NCI-H345 (cell line): ENCODE measurements around the gene LAMC1.

ENCODE experiments used
- DNase-seq: peaks from one replicate; lab custom pipeline; 2025; lab: John Stamatoyannopoulos, UW

Gene LAMC1

DNA sequence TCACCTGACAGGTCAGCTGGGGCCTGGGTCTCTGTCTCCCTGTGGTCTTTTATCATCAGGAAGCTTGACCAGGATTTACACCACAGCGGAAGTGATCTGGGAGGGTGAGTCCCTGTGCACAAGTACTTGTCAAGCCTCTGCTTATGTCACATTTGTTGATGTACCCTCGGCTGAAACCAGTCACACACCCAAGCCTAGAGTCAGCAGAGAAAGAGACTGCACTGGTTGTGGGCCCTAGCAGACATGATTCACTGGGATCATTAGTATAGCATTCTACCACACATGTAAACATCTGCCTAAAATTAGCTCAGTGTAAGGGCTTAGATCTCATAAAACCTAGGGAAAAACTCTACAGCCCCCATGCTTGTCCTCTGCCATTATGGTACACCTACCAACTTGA lies 83.5 kb downstream of the LAMC1 start:
- no peak for DNase-seq

DNA sequence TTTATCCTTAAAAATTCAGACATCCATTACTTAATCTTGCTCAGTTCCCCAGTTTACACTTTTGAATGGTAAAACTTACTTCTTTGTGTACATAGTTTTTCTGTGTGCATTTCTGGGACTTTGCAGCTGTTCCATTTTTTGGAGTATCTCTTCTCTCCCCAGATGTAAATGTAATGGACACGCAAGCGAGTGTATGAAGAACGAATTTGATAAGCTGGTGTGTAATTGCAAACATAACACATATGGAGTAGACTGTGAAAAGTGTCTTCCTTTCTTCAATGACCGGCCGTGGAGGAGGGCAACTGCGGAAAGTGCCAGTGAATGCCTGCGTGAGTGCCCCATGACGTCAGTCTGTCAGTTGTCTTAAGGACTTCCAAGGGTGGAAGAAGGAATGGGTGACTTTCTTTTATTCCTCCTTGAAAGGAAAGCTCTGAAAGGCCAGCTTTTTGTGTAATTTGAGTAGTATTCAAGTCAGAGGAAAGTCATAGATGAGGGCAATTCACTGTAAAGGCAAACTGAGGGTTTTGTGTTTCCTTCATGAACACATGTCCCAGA lies 87.2 kb downstream of the LAMC1 start:
- no peak for DNase-seq

DNA sequence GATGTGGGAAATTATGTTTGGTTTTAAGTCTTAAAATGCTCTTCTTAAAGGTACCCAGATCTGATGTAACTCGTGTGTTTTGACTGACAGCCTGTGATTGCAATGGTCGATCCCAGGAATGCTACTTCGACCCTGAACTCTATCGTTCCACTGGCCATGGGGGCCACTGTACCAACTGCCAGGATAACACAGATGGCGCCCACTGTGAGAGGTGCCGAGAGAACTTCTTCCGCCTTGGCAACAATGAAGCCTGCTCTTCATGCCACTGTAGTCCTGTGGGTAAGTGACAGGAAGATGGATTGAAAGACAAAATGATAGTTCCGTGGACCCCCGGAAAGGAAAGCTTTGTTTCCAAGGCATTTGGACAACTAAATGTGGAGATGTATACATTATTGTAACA lies 91.2 kb downstream of the LAMC1 start:
- no peak for DNase-seq

DNA sequence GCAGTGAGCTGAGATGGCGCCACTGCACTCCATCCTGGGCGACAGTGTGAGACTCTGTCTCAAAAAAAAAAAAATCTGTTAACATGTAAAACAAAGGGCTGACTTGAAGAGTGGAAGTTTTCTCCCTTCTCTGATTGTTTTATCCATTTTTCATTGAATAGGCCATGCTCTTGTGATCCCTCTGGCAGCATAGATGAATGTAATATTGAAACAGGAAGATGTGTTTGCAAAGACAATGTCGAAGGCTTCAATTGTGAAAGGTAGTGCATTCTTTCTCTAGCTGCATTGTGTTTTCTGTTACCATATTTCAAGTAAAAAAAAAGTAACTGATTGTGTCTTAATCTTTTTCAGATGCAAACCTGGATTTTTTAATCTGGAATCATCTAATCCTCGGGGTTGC lies 93.2 kb downstream of the LAMC1 start:
- no peak for DNase-seq

DNA sequence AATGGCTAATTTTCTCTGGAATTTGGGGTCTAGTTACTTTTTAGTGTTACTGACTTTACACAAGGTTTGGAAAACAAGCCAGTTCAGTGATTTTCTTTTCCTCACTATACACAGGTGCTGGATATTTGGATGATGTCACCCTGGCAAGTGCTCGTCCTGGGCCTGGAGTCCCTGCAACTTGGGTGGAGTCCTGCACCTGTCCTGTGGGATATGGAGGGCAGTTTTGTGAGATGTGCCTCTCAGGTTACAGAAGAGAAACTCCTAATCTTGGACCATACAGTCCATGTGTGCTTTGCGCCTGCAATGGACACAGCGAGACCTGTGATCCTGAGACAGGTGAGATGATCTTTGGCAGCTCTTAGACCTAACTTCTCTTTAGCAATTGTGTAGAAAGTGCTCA lies 98.4 kb downstream of the LAMC1 start:
- DNase-seq: no peak

DNA sequence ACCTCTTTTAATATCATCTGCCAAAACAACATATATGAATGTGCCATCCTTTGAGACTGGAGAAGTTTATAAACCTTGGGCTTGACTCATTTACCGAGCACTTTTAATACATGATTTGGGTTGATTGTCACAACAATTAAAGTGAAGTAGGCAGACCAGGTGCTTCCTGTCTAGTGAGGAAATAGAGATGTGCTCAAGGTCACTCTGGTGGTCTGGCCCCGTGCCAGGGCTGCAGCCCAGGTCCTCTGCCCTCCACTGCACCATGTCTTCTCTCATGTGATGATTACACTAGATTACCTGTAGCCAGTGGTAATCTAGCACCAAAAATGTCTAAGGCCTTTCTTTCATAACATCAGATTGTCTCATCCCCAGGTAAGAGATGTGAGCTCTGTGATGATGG lies 101.0 kb downstream of the LAMC1 start:
- peak; percentile 5 for DNase-seq

DNA sequence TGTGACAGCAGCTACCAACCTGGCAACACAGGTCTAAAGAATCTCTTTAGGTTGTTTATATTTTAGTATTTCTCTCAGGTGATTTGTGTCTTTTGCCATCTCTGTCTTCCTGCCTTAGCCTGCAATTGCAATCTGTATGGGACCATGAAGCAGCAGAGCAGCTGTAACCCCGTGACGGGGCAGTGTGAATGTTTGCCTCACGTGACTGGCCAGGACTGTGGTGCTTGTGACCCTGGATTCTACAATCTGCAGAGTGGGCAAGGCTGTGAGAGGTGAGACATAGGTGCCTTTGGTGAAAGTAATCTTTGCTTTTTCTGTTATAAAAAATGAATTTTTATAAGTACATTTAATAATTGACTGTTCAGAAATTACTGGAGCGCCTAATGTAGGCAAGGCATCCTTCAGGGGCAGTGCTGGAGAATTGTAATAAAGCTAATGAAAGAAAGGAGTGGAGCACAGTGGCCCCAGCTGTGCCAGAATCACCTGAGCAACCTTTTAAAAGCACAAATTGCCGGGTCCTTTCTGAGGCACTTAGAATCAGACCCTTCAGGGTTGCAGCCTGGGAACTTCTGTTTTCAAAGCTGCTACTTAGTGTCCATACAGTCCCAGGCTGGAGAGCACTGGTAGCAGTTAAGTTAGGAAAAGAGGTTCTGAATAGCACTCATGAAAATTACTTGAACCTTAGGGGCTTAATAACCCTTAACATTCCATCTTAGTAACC lies 102.2 kb downstream of the LAMC1 start:
- DNase-seq: no peak

DNA sequence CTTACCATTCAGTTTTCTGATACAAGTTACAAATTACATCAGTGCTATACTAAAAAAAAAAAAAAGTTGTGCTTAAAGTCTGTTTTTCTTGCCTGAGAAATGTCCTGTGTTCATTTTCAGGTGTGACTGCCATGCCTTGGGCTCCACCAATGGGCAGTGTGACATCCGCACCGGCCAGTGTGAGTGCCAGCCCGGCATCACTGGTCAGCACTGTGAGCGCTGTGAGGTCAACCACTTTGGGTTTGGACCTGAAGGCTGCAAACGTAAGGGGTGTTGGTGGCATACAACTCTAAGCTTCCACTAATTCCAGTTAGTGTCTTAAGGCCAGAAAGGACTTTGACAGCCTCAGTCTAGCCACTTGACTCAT lies 102.8 kb downstream of the LAMC1 start:
- no peak for DNase-seq

DNA sequence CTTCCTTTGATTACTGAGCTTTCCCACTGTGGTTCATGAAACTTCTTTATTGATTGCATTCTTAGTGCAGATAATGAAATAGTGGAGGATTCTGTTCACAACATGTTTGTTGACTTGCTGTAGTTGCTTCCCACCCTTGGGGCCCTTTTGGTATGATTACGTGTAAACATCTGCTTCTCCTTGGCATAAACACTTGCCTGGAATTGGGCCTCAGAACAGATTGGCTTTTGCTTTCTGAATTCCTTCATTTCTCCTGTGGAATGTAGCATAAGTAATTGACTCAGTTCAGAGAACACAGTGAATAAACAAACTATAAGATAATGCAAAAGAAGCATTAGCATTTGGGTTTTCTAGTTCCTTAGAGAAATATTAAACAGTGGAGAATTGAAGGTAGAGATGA lies 103.3 kb downstream of the LAMC1 start:
- no peak for DNase-seq

DNA sequence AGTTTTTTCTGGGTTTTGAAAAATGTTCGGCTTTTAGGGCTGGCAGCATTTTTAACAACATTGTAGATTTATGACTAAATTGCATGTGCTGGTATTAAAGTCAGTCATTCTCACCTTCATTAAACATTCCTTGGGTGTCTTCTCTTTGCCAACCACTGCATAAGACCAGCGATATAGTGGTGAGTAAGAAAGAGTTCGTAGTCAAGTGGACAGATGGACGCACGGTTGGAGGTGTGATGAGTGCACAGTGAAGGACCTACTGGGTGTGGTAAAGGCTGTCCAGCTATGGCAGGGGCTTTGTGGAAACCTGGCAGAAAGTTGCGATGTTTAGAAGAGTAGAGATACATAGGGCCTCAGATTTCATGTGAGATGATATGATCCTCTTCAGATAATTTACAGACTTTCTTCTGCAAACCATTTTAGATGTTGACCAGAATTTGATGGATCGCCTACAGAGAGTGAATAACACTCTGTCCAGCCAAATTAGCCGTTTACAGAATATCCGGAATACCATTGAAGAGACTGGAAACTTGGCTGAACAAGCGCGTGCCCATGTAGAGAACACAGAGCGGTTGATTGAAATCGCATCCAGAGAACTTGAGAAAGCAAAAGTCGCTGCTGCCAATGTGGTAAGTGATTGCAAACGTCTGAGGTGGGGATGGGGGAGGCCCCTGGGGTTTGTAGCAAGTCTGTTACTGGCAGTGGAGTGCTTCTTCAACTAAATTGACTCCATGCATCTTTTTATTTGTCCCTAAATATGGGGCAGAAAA lies 106.9 kb downstream of the LAMC1 start:
- no peak for DNase-seq

DNA sequence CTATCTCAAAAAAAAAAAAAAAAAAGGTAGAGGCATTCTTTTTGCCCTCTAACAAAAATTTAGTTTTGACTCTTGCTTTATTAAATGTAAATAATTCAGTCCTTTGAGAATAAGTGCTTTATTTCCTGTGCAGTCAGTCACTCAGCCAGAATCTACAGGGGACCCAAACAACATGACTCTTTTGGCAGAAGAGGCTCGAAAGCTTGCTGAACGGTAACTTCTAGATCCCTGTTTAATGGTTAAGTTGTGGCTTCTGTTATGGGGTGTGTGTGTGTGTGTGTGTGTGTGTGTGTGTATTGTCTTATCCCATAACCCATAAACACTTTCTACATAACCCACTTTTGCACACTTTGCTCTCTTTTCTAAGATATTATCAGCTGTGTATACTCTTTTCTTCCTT lies 107.9 kb downstream of the LAMC1 start:
- no peak for DNase-seq

DNA sequence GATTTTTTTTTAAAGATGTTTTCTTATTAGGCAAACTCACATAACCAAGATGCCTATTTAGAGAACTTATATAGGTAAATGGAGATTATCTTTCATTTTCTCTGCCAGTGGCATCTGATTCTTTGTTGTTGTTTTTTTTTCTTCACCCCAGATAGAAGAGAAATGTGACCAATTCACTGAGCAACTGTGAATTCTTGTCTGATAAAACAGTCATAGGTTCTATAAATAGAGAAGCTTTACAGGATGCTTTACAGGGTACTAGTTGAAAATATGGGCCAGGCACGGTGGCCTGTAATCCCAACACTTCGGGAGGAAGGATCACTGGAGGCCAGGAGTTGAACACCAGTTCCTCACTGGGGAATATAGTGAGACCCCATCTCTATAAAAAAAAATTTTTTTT lies 112.1 kb downstream of the LAMC1 start:
- DNase-seq: no peak

DNA sequence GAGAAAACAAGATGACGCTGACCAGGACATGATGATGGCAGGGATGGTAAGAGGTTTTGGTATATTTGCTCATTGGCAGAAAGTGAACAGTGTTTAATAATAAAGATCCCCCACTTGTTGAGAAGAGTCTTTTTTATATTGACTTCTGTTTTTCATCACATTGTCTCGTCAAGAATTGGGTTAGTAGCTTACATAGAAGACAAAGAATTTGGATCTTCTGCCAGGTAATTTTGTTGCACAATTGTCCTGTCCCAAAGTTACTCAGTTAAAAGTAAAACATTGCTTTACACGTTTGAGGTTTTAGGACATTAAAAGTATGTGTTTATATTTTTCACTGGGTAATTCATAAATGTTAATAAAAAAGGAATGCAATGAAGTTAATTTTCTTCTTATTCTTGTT lies 114.6 kb downstream of the LAMC1 start:
- no peak for DNase-seq

DNA sequence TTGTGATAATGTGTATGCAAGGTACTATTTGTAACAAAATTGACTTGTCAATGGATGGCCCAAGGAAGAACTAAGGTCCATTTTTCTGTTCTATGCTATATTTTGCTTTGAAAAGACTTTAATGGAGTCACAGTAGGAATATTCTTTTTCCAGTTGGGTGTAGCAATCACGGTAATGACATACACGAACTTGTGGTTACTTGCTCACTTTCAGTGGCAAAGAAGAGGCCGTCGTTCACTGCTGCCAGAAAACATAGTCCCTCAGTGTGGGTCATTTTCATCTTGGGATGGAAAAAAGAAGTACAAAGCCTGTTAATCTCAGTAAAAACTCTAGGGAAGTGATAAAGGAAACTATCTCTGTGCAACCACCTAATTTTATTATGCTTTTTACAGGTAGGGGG lies 115.1 kb downstream of the LAMC1 start:
- DNase-seq: no peak

DNA sequence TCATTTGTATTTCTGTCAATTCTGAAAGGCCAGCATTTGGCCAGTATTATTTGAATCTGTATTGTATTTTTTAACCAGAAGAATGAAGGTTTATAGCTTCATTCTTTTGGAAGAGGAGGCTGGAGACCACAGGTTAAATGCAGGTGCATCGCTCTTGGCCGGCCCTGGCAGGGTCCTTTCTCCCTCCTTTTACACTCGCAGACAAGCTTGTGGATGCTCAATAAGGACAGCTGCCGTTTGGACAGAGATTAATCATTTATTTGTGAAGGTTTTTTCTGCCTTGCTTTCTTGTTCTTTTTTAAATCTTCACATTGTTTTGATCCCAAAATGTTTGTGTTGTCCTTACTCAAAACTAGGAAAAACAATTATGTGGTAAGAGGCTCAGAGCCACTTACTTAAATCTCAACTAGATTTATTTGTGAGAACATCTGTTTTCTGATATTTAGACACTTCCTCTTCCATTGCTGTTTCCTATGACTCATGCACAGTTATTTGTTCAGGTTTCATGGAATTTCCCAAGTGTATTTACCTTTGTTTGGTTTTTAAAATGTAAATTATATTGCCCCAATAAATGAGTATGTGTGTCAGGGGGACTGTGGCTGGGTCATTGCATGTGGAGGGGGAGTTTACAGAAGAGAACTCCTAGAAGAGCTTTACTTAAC lies 116.2 kb downstream of the LAMC1 start:
- no peak for DNase-seq

DNA sequence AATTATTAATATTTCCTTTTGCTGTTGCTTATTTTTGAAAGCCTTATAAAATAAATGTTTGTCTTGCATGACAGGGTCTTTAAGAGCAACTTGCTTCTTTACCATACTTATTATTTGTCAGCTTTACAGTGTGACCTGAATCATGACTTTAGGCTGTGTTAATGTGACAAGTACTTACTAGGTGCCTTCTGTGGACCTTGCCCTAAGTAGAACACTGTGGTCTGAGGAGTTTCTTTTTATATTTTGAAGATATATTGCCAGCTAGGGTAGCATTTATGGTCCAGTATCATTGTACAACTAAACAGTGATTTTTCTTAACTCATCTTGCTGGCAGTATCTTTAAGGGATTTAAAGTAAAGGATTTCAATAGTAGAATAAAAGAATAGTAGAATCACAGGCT lies 117.4 kb downstream of the LAMC1 start:
- no peak for DNase-seq

DNA sequence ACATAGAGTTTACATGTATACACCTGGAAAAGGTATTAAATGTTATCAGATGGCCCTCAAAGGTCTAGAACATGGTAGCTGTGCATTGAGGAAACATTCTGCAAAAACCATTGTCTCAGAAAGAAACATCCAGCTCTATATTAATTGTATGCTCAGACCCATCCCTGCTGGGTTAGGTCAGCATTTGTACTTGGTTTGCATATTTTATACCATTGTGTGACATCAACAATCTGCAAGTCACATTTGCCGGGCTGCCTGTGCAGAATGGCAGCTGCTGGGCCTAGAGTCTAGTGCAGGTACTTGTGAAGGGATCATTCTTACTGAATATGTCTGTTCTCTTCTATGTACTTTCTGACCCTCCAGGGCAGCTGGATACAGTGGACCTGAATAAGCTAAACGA lies 119.0 kb downstream of the LAMC1 start:
- DNase-seq: no peak

DNA sequence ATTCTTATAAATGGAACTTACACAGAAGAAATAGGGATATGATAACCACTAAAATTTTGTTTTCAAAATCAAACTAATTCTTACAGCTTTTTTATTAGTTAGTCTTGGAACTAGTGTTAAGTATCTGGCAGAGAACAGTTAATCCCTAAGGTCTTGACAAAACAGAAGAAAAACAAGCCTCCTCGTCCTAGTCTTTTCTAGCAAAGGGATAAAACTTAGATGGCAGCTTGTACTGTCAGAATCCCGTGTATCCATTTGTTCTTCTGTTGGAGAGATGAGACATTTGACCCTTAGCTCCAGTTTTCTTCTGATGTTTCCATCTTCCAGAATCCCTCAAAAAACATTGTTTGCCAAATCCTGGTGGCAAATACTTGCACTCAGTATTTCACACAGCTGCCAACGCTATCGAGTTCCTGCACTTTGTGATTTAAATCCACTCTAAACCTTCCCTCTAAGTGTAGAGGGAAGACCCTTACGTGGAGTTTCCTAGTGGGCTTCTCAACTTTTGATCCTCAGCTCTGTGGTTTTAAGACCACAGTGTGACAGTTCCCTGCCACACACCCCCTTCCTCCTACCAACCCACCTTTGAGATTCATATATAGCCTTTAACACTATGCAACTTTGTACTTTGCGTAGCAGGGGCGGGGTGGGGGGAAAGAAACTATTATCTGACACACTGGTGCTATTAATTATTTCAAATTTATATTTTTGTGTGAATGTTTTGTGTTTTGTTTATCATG lies 120.5 kb downstream of the LAMC1 start:
- DNase-seq: no peak

DNA sequence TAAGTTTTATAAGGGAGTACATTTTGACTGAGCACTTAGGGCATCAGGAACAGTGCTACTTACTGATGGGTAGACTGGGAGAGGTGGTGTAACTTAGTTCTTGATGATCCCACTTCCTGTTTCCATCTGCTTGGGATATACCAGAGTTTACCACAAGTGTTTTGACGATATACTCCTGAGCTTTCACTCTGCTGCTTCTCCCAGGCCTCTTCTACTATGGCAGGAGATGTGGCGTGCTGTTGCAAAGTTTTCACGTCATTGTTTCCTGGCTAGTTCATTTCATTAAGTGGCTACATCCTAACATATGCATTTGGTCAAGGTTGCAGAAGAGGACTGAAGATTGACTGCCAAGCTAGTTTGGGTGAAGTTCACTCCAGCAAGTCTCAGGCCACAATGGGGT lies 121.5 kb downstream of the LAMC1 start:
- no peak for DNase-seq

DNA sequence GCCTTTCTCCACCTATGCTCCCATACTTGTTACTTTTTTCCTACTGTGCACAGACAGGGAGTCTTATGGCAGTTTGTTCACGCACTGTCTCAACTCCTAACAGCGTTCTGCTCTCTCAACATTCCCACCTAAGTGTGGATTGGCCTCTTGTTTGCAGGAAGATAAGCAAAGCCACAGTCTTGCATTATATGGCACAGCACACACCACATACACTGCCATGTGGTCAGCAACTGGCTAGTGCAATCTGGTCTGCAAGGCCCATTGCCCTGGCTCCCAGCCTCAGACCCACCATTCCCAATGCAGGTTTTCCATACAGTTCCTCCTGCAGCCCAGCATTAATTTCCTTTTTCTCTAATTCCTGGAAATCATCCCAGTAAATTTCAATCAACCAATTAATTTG lies 124.5 kb downstream of the LAMC1 start:
- no peak for DNase-seq

DNA sequence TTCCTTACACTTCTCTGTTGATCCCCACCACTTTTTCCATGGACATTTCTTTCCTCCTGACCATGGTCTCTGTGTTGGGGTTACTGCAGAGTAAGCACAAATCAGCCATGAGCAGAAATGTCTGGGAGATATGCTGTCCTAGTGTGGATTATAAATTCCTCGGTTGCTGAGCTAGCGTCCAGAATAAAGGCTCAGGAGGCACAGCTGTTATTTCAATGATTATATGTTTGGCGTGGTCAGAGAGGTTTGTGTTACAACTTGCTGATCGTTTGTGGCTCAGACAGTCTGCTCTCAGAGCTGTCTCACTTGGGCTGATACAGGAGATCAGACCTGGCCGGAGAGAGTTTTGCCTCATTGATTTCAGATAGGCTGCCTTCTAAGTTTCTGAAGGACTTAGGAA lies 125.4 kb downstream of the LAMC1 start:
- no peak for DNase-seq

DNA sequence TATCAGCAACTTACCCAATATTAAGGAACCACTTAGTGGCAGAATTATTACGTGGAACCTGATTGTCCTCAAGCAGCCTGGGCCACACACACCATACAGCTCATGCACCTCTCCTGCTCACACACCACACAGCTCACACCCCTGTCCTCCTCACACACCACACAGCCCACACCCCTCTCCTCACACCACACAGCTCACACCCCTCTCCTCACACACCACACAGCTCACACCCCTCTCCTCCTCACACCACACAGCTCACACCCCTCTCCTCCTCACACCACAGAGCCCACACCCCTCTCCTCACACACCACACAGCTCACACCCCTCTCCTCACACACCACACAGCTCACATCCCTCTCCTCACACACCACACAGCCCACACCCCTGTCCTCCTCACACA lies 126.1 kb downstream of the LAMC1 start:
- no peak for DNase-seq
